ENCODE data around the gene PRPF6. TPM values are rescaled to one million over a fixed set of nuclear protein-coding genes. Genes with fewer than 3 reads are reported as not detected.

The PRPF6 gene
- total and polyA plus RNA-seq, 2 donors (not counting 1 experiment from before 2014, with no cell fraction given): 31.7 to 82.9 TPM

GRCh38 chr20:63947638-63948456 lies 33.1 kb upstream of the PRPF6 start:
- Histone ChIP-seq H3K4me1 (ENCODE audit: control insufficient read depth in 2 of 2, insufficient read depth in 2 of 2, low read length in 2 of 2) (peaks cover 53 to 60% of the 10 kb centered on the region in 2 donors), H3K9me3 (ENCODE audit: control extremely low read depth in 1 of 3, control insufficient read depth in 2 of 3, insufficient read depth in 1 of 3, low read length in 2 of 3) (no peaks in the 10 kb centered on the region), H4K20me1 (ENCODE audit: control insufficient read depth, insufficient read depth, low read length, poor library complexity, severe bottlenecking) (peaks cover 99% of the 10 kb centered on the region), H2AFZ (ENCODE audit: insufficient read depth, low read depth, low read length, poor library complexity, severe bottlenecking) (no peak overlapping the region), H3K4me3 (ENCODE audit: control extremely low read depth in 1 of 5, extremely low read depth in 1 of 5, insufficient read depth in 1 of 5, low read depth in 2 of 5, low read length in 4 of 5) (peak overlapping the region in 3 of 5 experiments; percentile 8 to 23 (median 21)), H3K27me3 (replicated peaks in 1 of 4; ENCODE audit: control extremely low read depth in 1 of 4, control insufficient read depth in 3 of 4, insufficient read depth in 4 of 4, low read length in 3 of 4) (no peaks in the 10 kb centered on the region), H3K79me2 (ENCODE audit: control insufficient read depth, insufficient read depth, low read length) (peaks cover 99% of the 10 kb centered on the region), H3K27ac (ENCODE audit: low read length in 2 of 2) (peak overlapping the region in 1 of 2 donors; percentile 92), H3K4me2 (replicated peaks; ENCODE audit: low read depth, low read length, poor library complexity, severe bottlenecking) (peak overlapping the region; percentile 95), H3K36me3 (replicated peaks in 1 of 2; ENCODE audit: control extremely low read depth in 1 of 2, control insufficient read depth in 1 of 2, extremely low read depth in 1 of 2, insufficient read depth in 2 of 2, low read length in 1 of 2) (peaks cover 0 to 34% of the 10 kb centered on the region in 2 experiments), H3K9ac (ENCODE audit: low read length) (peak overlapping the region; percentile 28)
- Mint-ChIP-seq H3K4me1 (peaks cover 54% of the 10 kb centered on the region), H3K27ac (peak overlapping the region; percentile 99), H3K9me3 (ENCODE audit: insufficient read depth) (no peaks in the 10 kb centered on the region), H3K27me3 (no peaks in the 10 kb centered on the region), H3K4me3 (peak overlapping the region; percentile 90)
- intact Hi-C loops (cut with micrococcal nuclease): no loop called here
- ChIA-PET POLR2A (no interaction called here), CTCF (no interaction called here)
- WGBS (ENCODE audit: insufficient coverage): 10% methylated on average over 27 of the region's 27 CpGs
- TF ChIP-seq CTCF (IDR thresholded peaks at IDR 0.05) (no peak), EZH2 (IDR thresholded peaks at IDR 0.05; ENCODE audit: borderline replicate concordance, insufficient read depth, low read depth, low read length, poor library complexity, severe bottlenecking) (no peak)
- ATAC-seq (ENCODE audit: low read depth): peak; percentile 9
- peak; percentile 69 for DNase-seq
